Tibial artery (tissue), 4 donors: ENCODE results near the gene ZCCHC7.

ENCODE experiments used
- DNase-seq, 2 donors: peaks; one replicate each; pipeline ENCODE4 v3.0.0-alpha.2; 2019
- H3K27ac ChIP-seq, 2 donors: fragments of 200-600 bp; sonication (generic) in 1 of 2; 1 replicate in 1 of 2; 2 replicates in 1 of 2; pipeline ENCODE4 v1.5.1; 2018 to 2019; ENCODE audit warnings: mild to moderate bottlenecking in 1 of 2
- H3K27me3 ChIP-seq, 2 donors: fragments of 200-600 bp; sonication (generic) in 1 of 2; one replicate each; pipeline versions ENCODE4 v1.5.1 to v1.6.0; 2016 to 2019
- H3K36me3 ChIP-seq, 3 donors: fragments of 200-600 bp; sonication (generic) in 2 of 3; one replicate each; pipeline ENCODE4 v1.5.1; 2016 to 2019; ENCODE audit warnings: mild to moderate bottlenecking in 2 of 3
- H3K4me1 ChIP-seq, 4 donors: fragments of 200-600 bp; sonication (generic) in 2 of 4; 1 replicate in 3 of 4; 2 replicates in 1 of 4; pipeline ENCODE4 v1.5.1; 2016 to 2019
- H3K4me3 ChIP-seq, 2 donors: fragments of 200-600 bp; sonication (generic) in 1 of 2; 1 replicate in 1 of 2; 2 replicates in 1 of 2; pipeline ENCODE4 v1.5.1; 2018 to 2019; ENCODE audit warnings: mild to moderate bottlenecking in 2 of 2
- H3K9me3 ChIP-seq, 3 donors: fragments of 200-600 bp; sonication (generic) in 1 of 3; one replicate each; pipeline ENCODE4 v1.5.1; 2016 to 2019
- CTCF ChIP-seq, 2 experiments: fragments of 200-600 bp in 1 of 2; fragments of 450-650 bp in 1 of 2; IDR thresholded peaks; one replicate each; pipeline ENCODE4 v1.5.1; 2017 to 2019; ENCODE audit warnings: antibody characterized with exemption in 2 of 2, mild to moderate bottlenecking in 1 of 2, moderate library complexity in 1 of 2
- intact Hi-C: fragments of 100-400 bp; cut with DNase I; formaldehyde crosslinking; loops from one replicate; pipeline ENCODE4 v1.15.0; 2023; ENCODE audit warnings: low total_unique reads

Gene ZCCHC7

DNA sequence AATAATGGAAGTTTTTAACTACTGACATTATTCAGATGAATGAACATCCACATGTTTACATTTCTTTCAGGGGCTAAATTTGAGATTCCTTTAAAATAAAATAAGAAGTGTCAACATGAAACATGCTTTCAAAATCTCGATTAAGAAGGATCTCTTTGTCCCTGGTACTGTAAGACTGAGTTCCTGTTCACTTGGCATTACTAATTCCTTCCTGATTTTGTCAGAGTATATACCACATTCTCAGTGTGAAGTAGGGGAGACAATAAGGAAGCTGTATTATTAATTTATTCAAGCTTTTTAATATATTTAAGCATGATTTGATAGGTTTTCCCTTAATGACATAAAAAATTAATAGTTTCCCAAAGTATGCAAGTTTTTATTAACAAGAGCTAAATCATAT, 220.6 kb downstream of the ZCCHC7 start:
- no peaks in the 10 kb centered on the region for H3K27me3 ChIP-seq
- intact Hi-C loops = no loop called here
- H3K36me3 ChIP-seq = no peaks in the 10 kb centered on the region
- no peak for TF ChIP-seq CTCF (IDR thresholded peaks at IDR 0.05)
- H3K9me3 ChIP-seq = no peaks in the 10 kb centered on the region
- no peak for DNase-seq
- H3K27ac ChIP-seq = no peak overlapping the region
- H3K4me3 ChIP-seq = no peak overlapping the region
- no peaks in the 10 kb centered on the region for H3K4me1 ChIP-seq

- intact Hi-C loops = no loop called here
- Histone ChIP-seq H3K27ac (no peak overlapping the region), H3K4me3 (no peak overlapping the region), H3K36me3 (no peaks in the 10 kb centered on the region), H3K4me1 (no peaks in the 10 kb centered on the region), H3K27me3 (no peaks in the 10 kb centered on the region), H3K9me3 (no peaks in the 10 kb centered on the region)
- DNase-seq = no peak
- TF ChIP-seq CTCF (IDR thresholded peaks at IDR 0.05) = no peak
These were observed 221.3 kb downstream of the ZCCHC7 start for GRCh38 chr9:37341704-37342103.

DNA sequence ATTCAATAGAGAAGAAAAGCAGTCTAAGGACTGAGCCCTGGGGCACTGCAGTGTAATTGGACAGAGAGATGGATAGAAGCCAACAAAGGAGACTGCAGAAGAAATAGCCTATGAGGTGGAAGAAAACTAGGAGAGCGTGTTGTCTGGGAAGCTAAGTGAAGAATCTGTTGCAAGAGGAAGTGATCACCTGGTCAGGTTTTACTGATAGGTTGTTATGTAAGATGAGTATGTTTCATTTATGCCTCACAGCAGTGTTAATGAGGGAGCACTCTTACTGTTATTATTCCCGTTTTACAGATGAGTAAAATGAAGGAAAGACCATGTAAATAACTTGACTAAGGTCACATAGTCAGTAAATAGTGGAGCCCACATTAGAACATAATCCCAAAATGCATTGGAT, 222.1 kb downstream of the ZCCHC7 start:
- no peak for TF ChIP-seq CTCF (IDR thresholded peaks at IDR 0.05)
- H3K4me3 ChIP-seq = no peak overlapping the region
- no peak for DNase-seq
- no peak overlapping the region for H3K27ac ChIP-seq
- H3K9me3 ChIP-seq = no peaks in the 10 kb centered on the region
- no peaks in the 10 kb centered on the region for H3K4me1 ChIP-seq
- H3K36me3 ChIP-seq = no peaks in the 10 kb centered on the region
- no peaks in the 10 kb centered on the region for H3K27me3 ChIP-seq
- intact Hi-C loops = no loop called here

DNA sequence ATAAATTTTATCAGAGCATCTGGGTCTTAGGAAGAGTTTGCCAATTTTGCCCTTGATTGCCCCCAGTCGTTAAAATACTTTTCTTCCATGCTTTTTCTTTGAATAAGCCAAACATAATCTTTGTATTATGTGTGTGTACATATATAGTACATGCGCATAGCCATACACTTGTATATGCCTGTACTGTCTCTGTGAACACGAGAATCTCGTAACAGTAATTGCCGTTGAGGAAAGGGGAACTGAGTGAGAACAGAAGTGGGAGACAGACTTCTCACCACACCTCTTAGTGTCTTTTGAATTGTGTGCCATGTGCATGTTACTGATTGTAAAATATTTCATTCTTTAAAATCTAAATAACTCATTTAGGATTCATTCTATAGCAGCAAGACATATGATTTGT, 222.5 kb downstream of the ZCCHC7 start:
- Histone ChIP-seq H3K27ac (no peak overlapping the region), H3K9me3 (no peaks in the 10 kb centered on the region), H3K36me3 (no peaks in the 10 kb centered on the region), H3K4me3 (no peak overlapping the region), H3K27me3 (no peaks in the 10 kb centered on the region), H3K4me1 (no peaks in the 10 kb centered on the region)
- no peak for TF ChIP-seq CTCF (IDR thresholded peaks at IDR 0.05)
- DNase-seq = no peak
- intact Hi-C loops = no loop called here

- no peaks in the 10 kb centered on the region for H3K9me3 ChIP-seq
- no peak for TF ChIP-seq CTCF (IDR thresholded peaks at IDR 0.05)
- H3K4me1 ChIP-seq = no peaks in the 10 kb centered on the region
- no peak for DNase-seq
- H3K27me3 ChIP-seq = no peaks in the 10 kb centered on the region
- no peak overlapping the region for H3K4me3 ChIP-seq
- H3K27ac ChIP-seq = no peak overlapping the region
- H3K36me3 ChIP-seq = no peaks in the 10 kb centered on the region
- intact Hi-C loops = no loop called here
These were observed 223.3 kb downstream of the ZCCHC7 start for GRCh38 chr9:37343724-37344123.

DNA sequence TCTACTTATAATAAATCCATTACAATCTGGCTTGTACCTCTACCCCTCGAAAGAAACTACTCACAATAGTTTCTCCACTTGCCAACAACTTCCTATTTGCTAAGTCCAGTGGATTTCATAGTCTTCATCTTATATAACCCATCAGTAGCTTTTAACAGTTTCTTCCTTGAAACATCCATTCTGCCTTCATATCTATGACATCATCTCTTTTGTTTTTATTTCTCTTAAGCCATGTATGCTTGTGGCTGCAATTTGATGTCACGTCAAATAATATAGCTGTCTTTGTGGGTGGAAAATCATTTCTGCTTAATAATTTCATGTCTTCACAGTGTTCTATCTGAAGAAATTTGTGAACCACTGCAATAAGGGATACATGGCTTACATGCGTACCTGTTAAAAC, 224.7 kb downstream of the ZCCHC7 start:
- Histone ChIP-seq H3K4me1 (no peaks in the 10 kb centered on the region), H3K9me3 (no peaks in the 10 kb centered on the region), H3K27ac (no peak overlapping the region), H3K27me3 (no peaks in the 10 kb centered on the region), H3K36me3 (peaks cover 0 to 8% (median 0%) of the 10 kb centered on the region in 3 donors), H3K4me3 (no peak overlapping the region)
- DNase-seq = no peak
- no peak for TF ChIP-seq CTCF (IDR thresholded peaks at IDR 0.05)
- intact Hi-C loops = no loop called here
